GM18508 (cell line): ENCODE measurements around the gene CHCHD3.

Experiments
- ATAC-seq: cut with Tn5 transposase; IDR thresholded peaks from one replicate; pipeline ENCODE4 v1.9.1; 2021; ENCODE audit warnings: moderate number of reproducible peaks; ENCODE audit not compliant: insufficient read depth, unreplicated experiment

Gene CHCHD3

DNA sequence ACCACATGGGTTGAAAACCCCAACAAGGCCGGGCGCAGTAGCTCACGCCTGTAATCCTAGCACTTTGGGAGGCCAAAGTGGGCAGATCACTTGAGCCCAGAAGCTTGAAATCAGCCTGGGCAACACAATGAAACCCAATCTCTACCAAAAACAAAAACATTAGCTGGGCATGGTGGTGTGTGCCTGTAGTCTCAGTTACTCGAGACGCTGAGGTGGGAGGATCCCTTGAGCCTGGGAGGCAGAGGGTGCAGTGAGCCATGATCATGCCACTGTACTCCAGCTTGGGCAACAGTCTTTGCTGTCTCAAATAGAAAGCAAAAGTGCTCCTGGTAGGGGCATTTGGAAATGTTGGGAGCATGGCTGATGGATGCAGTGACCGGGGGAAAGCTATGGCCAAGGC lies 296.0 kb downstream of the CHCHD3 start:
- ATAC-seq, result no peak

DNA sequence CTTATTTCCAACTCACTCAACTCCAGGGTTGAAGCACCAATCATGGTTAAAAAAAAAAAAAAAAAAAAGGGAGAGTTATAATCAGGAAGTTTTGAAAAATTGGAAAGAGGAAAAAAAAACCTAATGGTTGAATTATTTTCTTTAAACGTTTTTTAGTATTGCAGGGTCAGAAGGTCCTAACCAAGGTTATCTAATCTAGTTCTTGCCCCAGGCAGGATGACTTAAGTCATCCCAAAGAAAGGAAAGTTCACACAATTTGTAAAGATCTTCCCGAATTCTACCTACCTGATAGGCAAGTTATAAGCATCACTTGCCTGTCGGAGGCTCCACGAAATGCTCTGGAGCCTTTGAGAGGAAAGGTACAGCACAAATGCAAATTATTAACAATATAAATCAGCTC lies 297.5 kb downstream of the CHCHD3 start:
- no peak for ATAC-seq

DNA sequence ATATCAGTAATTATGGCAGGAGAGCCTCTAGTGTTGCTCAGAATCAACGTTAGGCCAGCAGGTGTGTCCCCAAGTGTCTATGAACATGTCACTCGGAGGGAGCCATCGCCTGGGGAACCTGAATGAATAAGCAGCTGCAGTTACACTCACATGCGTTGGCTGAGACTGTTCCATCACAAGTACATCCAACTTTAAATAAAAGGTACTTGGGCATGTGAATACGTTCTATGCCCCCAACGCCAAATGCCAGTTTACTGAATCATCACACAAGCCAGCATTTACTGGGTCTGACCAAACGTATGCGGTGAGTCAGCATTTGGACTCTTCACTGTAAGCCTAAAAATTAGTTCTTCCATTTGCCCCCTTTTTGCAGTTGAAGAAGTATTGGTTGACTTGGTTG lies 298.1 kb downstream of the CHCHD3 start:
- no peak for ATAC-seq

DNA sequence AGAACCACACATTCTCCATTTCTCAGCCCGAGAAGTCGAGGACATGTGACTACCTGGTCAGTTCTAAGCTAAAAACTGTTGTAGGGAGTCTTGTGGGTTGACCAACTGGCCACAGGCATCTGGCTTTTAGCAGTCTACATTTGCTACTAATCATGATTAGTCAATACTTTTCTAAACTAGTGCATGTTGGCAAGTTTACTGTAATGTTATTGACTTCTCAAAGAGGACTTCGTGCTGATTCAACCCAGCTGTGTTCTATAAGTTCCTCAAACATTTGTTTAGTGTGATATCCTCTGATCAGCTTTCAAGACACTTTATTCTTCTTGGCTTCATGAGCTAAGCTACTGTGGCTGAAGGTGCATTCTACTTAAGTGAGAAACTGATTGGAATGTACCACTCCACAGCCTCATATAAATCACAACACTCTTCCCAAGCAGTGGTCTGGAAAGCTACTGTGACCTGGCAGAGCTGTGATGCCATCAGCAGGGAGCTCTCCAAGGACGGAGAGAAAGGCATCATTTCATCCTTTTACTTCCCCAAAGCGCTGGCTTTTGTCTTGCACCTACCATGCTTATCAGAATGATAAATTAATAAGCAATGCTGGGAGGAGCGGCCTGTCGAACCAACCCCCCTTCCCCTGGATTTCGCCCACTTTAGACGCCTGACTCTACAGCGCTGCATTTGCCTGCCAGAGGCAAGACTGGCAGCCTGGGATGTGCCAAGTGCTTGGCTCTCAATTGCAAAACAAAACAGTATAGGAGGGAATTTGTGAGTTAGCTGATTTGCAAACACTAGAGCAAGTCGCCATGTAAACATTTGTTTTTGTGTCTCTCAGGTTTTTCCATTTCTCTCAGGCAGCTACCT lies 298.9 kb downstream of the CHCHD3 start:
- no peak for ATAC-seq

DNA sequence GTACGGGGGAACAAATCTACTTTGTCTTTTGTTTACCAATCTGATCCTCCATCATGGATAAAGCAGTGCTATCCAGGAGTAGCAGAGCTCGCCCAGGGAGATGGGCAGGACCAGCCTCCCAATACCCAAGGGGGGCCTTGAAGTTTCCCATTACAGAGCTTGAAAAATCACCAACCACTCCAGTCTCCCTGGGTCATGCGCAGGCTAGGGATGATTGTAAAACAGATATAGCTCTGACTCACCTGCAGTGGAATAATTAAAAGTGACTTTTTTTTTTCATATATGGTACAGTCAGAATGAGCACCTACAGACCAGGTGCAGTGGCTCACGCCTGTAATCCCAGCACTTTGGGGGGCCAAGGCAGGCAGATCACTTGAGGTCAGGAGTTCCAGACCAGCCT lies 301.1 kb downstream of the CHCHD3 start:
- ATAC-seq, result no peak

DNA sequence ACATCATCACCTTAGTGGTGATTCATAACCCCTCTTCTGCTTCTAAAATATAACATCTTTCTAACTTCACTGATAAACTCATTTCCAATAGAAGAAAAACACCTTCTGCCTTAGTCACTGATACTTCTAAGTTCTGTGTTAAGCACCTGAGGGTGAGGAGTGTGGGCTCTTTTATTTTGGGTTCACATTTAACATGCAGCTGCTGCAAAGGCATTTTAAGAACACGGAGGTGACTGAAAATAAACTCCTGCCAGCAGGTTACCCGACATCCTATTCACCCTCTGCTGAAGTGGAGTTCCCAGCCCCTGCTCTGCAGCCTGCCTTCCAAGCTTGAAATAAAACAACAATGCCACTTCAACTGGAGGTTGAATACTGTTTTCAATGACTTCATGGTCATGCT lies 302.7 kb downstream of the CHCHD3 start:
- no peak for ATAC-seq

DNA sequence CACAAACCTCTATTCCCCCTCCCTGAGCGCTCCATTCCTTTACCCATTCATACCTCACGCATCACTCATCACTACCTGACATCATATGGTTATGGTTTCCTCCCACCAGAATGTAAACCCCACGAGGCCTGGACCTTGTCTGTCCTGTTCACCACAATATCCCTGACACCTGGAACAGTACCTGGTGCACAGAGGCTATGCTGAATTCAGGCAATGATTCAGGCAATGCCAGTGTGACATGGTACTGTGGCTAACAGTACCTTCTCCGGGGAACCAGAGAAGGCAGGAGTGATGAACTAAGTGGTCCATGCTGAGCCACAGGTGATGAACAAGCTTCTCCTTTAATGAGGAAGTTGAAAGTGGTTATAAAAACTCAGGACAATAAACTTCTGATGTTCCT lies 303.1 kb downstream of the CHCHD3 start:
- ATAC-seq, result no peak

DNA sequence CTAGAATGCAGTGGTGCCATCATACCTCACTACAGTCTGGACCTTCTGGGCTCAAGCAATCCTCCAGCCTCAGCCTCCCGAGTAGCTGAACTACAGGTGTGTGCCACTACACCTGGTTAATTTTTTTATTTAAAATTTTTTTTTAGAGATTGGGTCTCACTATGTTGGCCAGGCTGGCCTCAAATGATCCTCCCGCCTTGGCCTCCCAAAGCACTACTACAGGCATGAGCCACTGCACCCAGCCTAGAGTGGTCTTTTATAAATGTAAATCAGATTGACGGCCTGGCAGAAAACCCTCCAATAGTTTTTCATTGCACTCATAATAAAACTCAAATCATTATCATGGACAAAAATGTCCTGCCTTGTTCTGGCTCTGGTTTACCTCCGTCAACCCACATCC lies 303.9 kb downstream of the CHCHD3 start:
- no peak for ATAC-seq

DNA sequence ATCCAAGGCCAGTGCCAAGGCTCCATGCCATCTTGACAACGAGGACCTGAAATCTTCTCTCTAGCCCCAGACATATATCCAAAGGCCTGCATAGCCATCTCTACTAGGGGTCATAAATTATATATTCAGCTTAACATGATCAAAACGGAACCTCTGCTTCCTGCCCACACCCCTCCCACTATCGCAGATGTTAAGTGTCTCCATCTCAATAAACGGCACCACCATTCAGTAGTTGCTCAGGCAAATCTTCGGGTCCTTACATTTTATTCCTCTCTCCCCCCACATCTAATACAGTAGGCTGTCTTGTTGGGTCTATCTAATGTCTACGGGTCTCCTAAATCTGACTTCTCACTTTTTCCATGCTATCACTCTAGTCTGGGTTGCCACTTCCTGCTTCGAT lies 304.5 kb downstream of the CHCHD3 start:
- ATAC-seq, result no peak

DNA sequence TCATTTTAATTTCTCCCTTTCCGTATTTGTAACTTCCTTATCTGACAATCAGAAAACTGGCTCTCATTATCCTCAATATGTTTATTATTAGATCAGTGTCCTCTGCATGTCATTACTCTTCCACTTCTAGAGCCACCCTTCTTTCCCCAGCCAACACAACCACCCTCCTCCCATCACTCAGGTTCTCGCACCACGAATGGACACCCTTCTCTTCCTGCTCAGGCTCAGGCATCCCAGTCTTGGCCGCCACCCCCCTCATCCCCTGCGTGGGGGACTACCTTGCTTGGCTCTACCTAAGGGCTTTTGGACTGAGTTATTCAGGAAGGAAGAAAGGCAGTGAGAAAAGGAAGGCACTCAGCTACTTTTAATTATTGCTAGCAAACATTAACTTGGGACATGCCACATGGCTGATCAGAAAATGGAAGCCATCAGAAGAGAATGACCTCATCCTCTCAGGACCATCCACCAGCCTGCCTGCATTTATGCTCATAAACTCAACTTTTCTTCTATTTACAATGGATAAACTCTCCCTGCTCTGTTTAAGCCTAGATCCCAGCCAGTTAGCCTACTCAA lies 305.8 kb downstream of the CHCHD3 start:
- ATAC-seq, result no peak

DNA sequence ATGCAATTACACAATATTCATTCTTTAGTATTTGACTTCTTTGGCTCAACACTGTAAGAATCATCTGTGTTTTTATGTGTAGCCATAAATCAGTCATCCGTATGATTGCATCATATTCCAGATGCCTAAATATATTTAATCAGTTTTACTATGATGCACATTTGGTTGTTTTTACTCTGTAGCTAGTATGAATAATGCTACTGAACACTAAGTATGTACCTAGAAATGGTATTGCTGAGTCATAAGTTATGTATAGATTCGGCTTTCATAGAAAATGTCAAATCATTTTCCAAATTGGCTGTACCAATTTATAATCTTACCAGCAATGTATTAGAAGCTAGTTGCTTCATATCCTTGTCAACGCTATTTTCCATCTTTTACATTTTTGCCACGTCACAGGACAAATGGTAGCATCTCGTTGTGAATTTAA lies 308.3 kb downstream of the CHCHD3 start:
- no peak for ATAC-seq

DNA sequence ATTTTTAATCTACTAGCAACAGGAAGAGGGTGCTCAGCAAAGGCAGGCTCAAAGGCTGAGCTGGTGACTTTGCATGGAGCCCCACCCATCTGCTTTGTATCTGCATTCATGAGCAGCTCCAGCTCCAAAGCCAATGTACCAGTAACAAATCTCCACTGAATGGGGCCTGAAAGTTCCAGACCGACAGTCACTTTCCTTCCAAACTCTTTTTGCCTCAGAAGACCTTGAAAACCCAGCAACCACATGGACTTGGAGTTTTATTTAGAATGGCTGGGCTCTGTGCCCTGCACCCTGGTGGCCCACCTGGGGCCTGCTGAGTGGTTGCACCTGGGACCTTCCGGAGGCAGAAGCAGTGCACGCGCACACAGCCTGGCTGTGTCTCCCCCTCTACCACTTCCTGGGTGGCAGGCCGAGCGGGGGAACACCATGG lies 310.6 kb downstream of the CHCHD3 start:
- ATAC-seq, result no peak

DNA sequence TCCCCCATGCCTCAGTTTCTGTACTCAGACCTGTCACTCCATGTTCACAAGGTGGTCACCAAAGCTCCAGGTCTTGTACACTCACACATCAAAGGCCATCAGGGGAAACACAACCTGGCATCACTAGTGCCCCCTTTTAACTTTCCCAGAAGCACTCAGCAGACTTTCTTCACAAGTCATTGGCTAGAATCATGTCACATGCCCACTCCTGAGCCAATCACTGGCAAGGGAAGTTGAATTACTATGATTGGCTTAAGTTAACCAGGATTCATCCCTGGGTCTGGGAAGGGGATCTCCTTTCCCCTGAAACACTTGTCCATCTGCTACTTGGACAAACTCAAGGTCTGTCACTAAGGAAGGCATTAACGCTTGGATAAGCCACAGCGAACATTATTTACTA lies 311.8 kb downstream of the CHCHD3 start:
- no peak for ATAC-seq

DNA sequence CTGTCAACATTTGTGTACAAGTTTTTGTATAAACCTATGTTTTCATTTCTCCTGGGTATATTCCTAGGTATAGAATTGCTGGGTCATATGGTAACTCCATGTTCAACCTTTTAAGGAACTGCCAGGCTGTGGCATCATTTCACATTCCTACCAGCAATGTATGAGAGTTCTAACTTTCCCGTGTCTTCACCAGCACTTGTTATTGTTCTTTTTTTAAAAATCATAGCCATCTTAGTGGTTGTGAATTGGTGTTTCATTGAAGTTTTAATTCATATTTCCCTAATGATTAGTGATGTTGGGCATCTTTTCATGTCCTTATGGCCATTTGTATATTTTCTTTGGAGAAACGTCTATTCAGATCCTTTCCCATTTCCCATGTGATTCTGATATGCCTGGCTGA lies 312.6 kb downstream of the CHCHD3 start:
- no peak for ATAC-seq

DNA sequence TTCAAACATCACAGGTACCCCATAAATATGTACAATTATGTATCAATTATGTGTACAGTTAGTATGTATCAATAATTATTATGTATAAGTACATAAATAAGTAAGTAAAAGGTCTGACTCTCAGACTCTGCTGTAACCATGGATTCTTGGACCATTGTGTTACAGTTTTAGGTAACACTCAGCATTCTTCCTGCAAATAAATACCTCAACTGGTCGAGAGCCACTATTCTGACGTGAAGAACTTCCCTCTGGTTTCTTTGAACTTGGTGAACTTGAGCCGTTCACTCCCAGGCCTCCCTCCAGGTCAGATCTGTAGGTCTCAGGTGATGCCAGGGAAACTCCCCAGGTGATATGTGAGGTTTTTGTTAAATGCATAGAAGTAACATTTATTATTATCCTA lies 313.8 kb downstream of the CHCHD3 start:
- no peak for ATAC-seq

DNA sequence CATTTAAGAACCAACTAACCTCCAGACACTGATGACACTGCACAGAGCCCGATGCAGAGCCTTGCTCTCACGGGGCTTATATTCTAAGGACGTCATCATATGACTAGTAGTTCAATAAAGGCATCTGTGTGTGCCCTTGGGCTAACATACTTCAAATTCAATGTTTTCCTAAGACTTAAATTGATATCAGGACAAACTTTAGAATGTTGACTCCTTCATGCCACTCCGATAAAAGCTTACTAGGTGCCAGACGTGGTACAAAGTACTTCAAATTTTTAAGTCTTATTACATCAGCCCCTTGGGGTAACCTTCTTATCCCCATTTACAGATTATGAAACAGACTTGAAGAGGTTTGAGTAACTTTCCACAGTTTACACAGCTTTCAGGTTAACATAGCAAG lies 314.5 kb downstream of the CHCHD3 start:
- ATAC-seq, result no peak

DNA sequence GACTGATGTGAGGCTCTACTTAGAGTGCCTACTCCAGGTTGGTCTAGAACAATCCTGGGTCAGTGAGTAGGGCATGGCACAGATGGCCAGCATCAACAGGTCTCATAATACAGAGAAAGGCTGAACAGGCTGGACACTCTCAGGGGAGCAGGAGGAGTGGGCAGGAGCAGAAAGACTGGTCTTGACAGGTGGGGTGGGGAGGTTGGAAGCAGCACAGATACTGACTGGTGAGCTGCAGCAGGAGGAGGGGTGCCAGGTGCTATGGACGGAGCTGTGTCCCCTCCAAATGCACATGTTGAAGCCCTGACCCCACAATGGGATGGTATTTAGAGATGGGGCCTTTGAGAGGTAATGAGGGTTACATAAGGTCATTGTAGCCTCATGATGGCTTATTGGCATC lies 315.2 kb downstream of the CHCHD3 start:
- ATAC-seq, result no peak

DNA sequence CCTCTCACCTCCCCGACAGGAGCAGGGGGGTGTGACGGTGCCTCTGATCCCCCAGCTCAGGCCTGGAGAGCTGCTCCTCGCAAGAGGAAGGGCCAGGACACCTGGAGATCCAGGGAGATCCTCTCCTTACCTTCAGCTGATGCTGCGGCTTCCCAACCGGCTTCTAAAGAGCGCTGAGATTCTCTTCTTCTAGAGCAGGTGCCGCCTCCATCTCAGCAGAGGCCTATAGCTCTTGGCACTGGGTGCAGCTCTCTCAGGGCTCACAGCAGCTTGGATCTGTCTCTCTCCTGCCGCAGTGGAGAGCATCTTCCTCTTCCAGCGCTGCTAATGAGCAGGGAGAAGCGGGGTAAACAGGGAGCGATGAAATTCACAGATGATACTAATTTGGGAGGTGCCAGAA lies 316.0 kb downstream of the CHCHD3 start:
- ATAC-seq, result no peak

DNA sequence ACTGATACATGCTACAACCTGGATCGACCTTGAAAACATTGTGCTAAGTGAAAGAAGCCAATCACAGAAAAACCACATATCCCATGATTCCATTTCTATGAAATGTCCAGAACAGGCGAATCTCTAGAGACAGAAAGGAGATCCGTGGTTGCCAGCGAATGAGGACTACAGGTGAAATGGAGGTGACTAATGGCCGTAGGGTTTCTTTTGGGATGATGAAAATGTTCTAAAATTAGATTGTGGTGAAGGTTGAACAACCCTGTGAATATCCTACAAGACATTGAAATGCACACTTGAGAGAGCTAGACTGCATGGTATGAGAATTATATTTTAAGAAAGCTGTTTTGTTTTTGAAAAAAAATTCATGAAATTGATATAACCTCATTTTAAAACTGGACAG lies 317.1 kb downstream of the CHCHD3 start:
- no peak for ATAC-seq

DNA sequence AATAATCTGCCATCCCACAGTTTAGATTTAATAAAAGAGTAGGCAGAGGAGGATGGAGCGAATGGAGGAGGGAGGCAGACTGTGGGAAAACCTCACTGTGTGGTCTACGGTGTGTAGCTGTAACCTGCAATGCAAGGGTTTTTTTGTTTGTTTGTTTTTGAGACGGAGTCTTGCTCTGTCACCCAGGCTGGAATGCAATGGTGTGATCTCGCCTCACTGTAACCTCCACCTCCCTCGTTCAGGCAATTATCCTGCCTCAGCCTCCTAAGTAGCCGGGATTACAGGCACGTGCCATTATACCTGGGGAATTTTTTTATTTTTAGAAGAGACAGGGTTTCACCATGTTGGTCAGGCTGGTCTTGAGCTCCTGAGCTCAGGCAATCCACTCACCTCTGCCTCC lies 321.0 kb downstream of the CHCHD3 start:
- ATAC-seq, result no peak

DNA sequence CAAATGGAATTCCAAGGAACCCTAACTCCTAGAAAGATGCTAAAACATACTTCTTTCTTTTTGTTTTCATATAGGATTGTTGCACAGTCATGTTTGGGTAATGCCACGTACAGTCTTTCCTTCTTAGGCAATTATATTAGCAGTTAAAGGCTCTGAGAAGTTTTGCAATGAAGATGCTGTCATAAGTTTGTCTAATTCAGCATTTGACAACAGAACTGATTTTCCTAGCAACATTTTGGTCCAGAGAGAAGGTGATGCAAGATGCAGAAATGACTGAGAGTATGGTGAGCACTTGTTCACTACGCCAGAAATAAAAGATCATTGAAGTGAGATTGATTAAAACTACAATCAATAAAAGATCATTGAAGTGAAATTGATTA lies 321.7 kb downstream of the CHCHD3 start:
- no peak for ATAC-seq
